DND-41 (cell line): Measurements from ENCODE around the gene TMBIM4.

ENCODE experiments used
- ATAC-seq: fragments of 200-7000 bp; cut with Tn5 transposase; 3 replicates; pipeline ENCODE4 v1.9.1; 2021; ENCODE audit warnings: low read depth; ENCODE audit not compliant: insufficient read depth
- DNase-seq: peaks from one replicate; pipeline ENCODE4 v3.0.0-alpha.2; 2020
- H2AFZ ChIP-seq: 2 replicates; pipeline ENCODE4 v1.6.0; 2012; ENCODE audit warnings: low read depth, low read length
- H3K27ac ChIP-seq: 2 replicates; pipeline ENCODE4 v1.5.1; 2012; ENCODE audit warnings: low read length, inconsistent platforms
- H3K27me3 ChIP-seq: fragments of 200-600 bp; sonication (generic); 2 replicates; pipeline ENCODE4 v1.6.0; 2012; ENCODE audit warnings: low read length, mild to moderate bottlenecking, inconsistent platforms; ENCODE audit not compliant: insufficient read depth, poor library complexity
- H3K36me3 ChIP-seq: 2 replicates; pipeline ENCODE4 v1.5.1; 2012; ENCODE audit warnings: low read length, inconsistent platforms; ENCODE audit not compliant: insufficient read depth
- H3K4me1 ChIP-seq: 2 replicates; pipeline ENCODE4 v1.5.1; 2012; ENCODE audit warnings: mild to moderate bottlenecking, low read length; ENCODE audit not compliant: insufficient read depth
- H3K4me2 ChIP-seq: 2 replicates; pipeline ENCODE4 v1.6.0; 2012; ENCODE audit warnings: mild to moderate bottlenecking, moderate library complexity, low read length, inconsistent platforms; ENCODE audit not compliant: insufficient read depth
- H3K4me3 ChIP-seq, 2 experiments: fragments of 200-600 bp in 1 of 2; shearing (Covaris generic) in 1 of 2; 2 replicates each; pipeline ENCODE4 v1.5.1; 2012 to 2016; ENCODE audit warnings: inconsistent platforms in 2 of 2, low read length in 2 of 2, mild to moderate bottlenecking in 2 of 2, low read depth in 1 of 2, moderate library complexity in 1 of 2
- H3K79me2 ChIP-seq: 2 replicates; pipeline ENCODE4 v1.6.0; 2012; ENCODE audit warnings: low read length, inconsistent platforms; ENCODE audit not compliant: insufficient read depth
- H3K9ac ChIP-seq: 2 replicates; pipeline ENCODE4 v1.6.0; 2012; ENCODE audit warnings: low read depth, mild to moderate bottlenecking, inconsistent platforms, low read length, moderate library complexity
- H3K9me3 ChIP-seq: 2 replicates; pipeline ENCODE4 v1.5.1; 2012; ENCODE audit warnings: low read length, moderate library complexity, mild to moderate bottlenecking, inconsistent platforms; ENCODE audit not compliant: insufficient read depth, severe bottlenecking
- H4K20me1 ChIP-seq: 2 replicates; pipeline ENCODE4 v1.6.0; 2012; ENCODE audit warnings: low read length; ENCODE audit not compliant: insufficient read depth
- CTCF ChIP-seq: IDR thresholded peaks from 2 replicates; pipeline ENCODE4 v1.5.1; 2012; ENCODE audit warnings: borderline replicate concordance, low read length, moderate library complexity, mild to moderate bottlenecking; ENCODE audit not compliant: poor library complexity, severe bottlenecking; ENCODE audit errors: extremely low read depth
- EZH2 ChIP-seq: IDR thresholded peaks from 3 replicates; pipeline ENCODE4 v1.6.1; 2012; ENCODE audit warnings: borderline replicate concordance, low read depth, mild to moderate bottlenecking, moderate library complexity, low read length, inconsistent platforms; ENCODE audit not compliant: severe bottlenecking

Gene TMBIM4

GRCh38 chr12:66113471-66113870 lies 56.3 kb downstream of the TMBIM4 start:
- DNase-seq: no peak
- TF ChIP-seq EZH2 (no peak), CTCF (no peak)
- H3K9ac ChIP-seq: no peak overlapping the region
- no peaks in the 10 kb centered on the region; the same call in 1 of the 2 replicates for H4K20me1 ChIP-seq
- no peak overlapping the region for H3K4me2 ChIP-seq
- no peaks in the 10 kb centered on the region for H3K36me3 ChIP-seq
- no peak overlapping the region for H3K4me3 ChIP-seq
- ATAC-seq: no peak
- H3K79me2 ChIP-seq: no peaks in the 10 kb centered on the region
- no peaks in the 10 kb centered on the region for H3K27me3 ChIP-seq
- H3K9me3 ChIP-seq: no peaks in the 10 kb centered on the region
- no peak overlapping the region for H2AFZ ChIP-seq
- H3K27ac ChIP-seq: no peak overlapping the region
- H3K4me1 ChIP-seq: no peaks in the 10 kb centered on the region

- Histone ChIP-seq H3K9me3 (no peaks in the 10 kb centered on the region), H3K79me2 (no peaks in the 10 kb centered on the region), H3K4me2 (no peak overlapping the region), H3K9ac (no peak overlapping the region), H3K27ac (no peak overlapping the region), H3K27me3 (no peaks in the 10 kb centered on the region), H4K20me1 (no peaks in the 10 kb centered on the region; the same call in 1 of the 2 replicates), H3K4me1 (no peaks in the 10 kb centered on the region), H3K4me3 (no peak overlapping the region), H3K36me3 (no peaks in the 10 kb centered on the region), H2AFZ (no peak overlapping the region)
- no peak for TF ChIP-seq CTCF
- TF ChIP-seq EZH2: no peak
- ATAC-seq: no peak
- no peak for DNase-seq
Measured at GRCh38 chr12:66111605-66112004, 58.2 kb downstream of the TMBIM4 start.

- Histone ChIP-seq H3K27ac (no peak overlapping the region), H3K4me2 (no peak overlapping the region), H3K9me3 (no peaks in the 10 kb centered on the region), H3K36me3 (no peaks in the 10 kb centered on the region), H3K9ac (no peak overlapping the region), H2AFZ (no peak overlapping the region), H3K79me2 (no peaks in the 10 kb centered on the region), H3K4me3 (no peak overlapping the region), H3K27me3 (peaks cover 3% of the 10 kb centered on the region), H3K4me1 (no peaks in the 10 kb centered on the region), H4K20me1 (no peaks in the 10 kb centered on the region)
- ATAC-seq (no peak), DNase-seq (no peak)
- no peak for TF ChIP-seq CTCF
- no peak for TF ChIP-seq EZH2
Measured at GRCh38 chr12:66109056-66109455, 60.7 kb downstream of the TMBIM4 start.

GRCh38 chr12:66108386-66108785 lies 61.4 kb downstream of the TMBIM4 start:
- Histone ChIP-seq H3K79me2 (no peaks in the 10 kb centered on the region), H3K27me3 (peaks cover 3% of the 10 kb centered on the region), H3K4me1 (no peaks in the 10 kb centered on the region), H3K4me2 (no peak overlapping the region), H3K27ac (no peak overlapping the region), H4K20me1 (no peaks in the 10 kb centered on the region), H3K36me3 (no peaks in the 10 kb centered on the region), H3K9me3 (no peaks in the 10 kb centered on the region), H3K4me3 (no peak overlapping the region), H2AFZ (no peak overlapping the region), H3K9ac (no peak overlapping the region)
- DNase-seq (no peak), ATAC-seq (no peak)
- TF ChIP-seq CTCF: no peak
- TF ChIP-seq EZH2: no peak
